NT2/D1 (cell line): ENCODE data around the gene UGT1A10.

ENCODE experiments used
- SUZ12 ChIP-seq: IDR thresholded peaks from 2 replicates; pipeline ENCODE4 v1.6.1; 2011; ENCODE audit not compliant: insufficient read length, insufficient read depth; ENCODE audit errors: extremely low read depth
- YY1 ChIP-seq: IDR thresholded peaks from 2 replicates; pipeline ENCODE4 v1.6.1; 2011; ENCODE audit not compliant: insufficient read length, insufficient read depth

GRCh38 chr2:233706720-233707119 lies 70.5 kb downstream of the UGT1A10 start:
- TF ChIP-seq YY1: no peak
- TF ChIP-seq SUZ12: no peak
